ENCODE data around the gene AHCTF1. TPM values are rescaled to one million over a fixed set of nuclear protein-coding genes. Genes with fewer than 3 reads are reported as not detected.
A peak's percentile ranks its signal among the peaks of the same experiment; 100 is the strongest.

Gene AHCTF1
- total RNA-seq, 1 donor = 32.6 TPM

DNA sequence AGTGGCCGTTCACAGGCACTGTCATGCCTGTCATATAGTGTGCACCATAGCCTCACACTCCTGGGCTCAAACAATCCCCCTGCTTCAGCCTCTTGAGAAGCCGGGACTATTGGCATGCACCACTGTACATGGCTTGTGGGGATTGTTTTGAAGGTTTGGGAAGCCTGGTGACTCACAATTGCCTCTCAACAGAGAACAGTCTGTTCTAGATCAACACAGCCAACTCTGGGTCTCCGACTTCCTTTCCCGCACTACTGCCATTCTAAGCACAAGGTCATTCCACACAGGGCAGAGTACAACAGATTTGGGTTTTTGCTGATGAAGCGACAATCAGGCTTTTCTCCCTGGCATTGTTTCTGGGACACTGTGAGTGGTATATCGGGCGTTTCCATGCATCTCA is 15.5 kb upstream of the AHCTF1 start:
- Histone ChIP-seq H3K4me3 (ENCODE audit: insufficient read depth, low read length) (no peak overlapping the region), H2AFZ (ENCODE audit: low read length) (peak overlapping the region; percentile 85), H3K4me2 (ENCODE audit: insufficient read depth, low read length) (peak overlapping the region; percentile 39), H3K79me2 (ENCODE audit: insufficient read depth, low read length) (no peaks in the 10 kb centered on the region), H3K4me1 (ENCODE audit: insufficient read depth, low read length) (no peaks in the 10 kb centered on the region), H3K27ac (ENCODE audit: low read depth, low read length) (no peak overlapping the region), H3K9me3 (ENCODE audit: low read depth, low read length) (no peaks in the 10 kb centered on the region), H4K20me1 (ENCODE audit: insufficient read depth, low read length) (no peaks in the 10 kb centered on the region), H3K36me3 (ENCODE audit: insufficient read depth, low read length) (no peaks in the 10 kb centered on the region), H3K27me3 (ENCODE audit: insufficient read depth, low read length) (no peaks in the 10 kb centered on the region)
- TF ChIP-seq CTCF (IDR thresholded peaks at IDR 0.05; ENCODE audit: extremely low read depth, low read depth, low read length) = no peak
- peak; percentile 55 for DNase-seq (ENCODE audit: insufficient read length, low spot score, missing footprints)

- H3K9me3 ChIP-seq (ENCODE audit: low read depth, low read length) = no peaks in the 10 kb centered on the region
- H3K27ac ChIP-seq (ENCODE audit: low read depth, low read length) = no peak overlapping the region
- no peaks in the 10 kb centered on the region for H3K36me3 ChIP-seq (ENCODE audit: insufficient read depth, low read length)
- no peaks in the 10 kb centered on the region for H3K27me3 ChIP-seq (ENCODE audit: insufficient read depth, low read length)
- no peak for TF ChIP-seq CTCF (IDR thresholded peaks at IDR 0.05; ENCODE audit: extremely low read depth, low read depth, low read length)
- no peaks in the 10 kb centered on the region for H3K79me2 ChIP-seq (ENCODE audit: insufficient read depth, low read length)
- no peak for DNase-seq (ENCODE audit: insufficient read length, low spot score, missing footprints)
- no peak overlapping the region for H2AFZ ChIP-seq (ENCODE audit: low read length)
- H3K4me2 ChIP-seq (ENCODE audit: insufficient read depth, low read length) = no peak overlapping the region
- no peaks in the 10 kb centered on the region for H3K4me1 ChIP-seq (ENCODE audit: insufficient read depth, low read length)
- H3K4me3 ChIP-seq (ENCODE audit: insufficient read depth, low read length) = no peak overlapping the region
- no peaks in the 10 kb centered on the region for H4K20me1 ChIP-seq (ENCODE audit: insufficient read depth, low read length)
These were observed 14.6 kb upstream of the AHCTF1 start for GRCh38 chr1:246946366-246946765.

DNA sequence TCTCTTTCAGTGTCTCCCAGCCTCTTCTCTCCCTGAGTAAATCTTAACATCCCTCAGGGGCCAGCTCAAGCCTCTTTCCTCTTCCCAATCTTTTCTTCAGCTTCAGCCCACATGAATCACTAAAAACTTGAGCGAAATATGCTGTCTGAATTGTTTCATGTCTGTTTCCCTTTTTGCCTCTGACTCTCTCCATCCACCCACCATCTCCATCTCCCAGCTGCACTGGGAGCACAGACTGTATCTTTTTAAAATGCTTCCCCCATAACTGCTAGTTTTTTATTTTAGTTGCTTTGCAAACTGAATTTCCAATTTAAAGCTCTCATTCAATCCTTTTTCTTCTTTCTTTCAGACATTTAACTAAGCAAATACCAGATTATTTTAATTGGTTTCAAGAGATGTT is 3.0 kb upstream of the AHCTF1 start:
- H3K27ac ChIP-seq (ENCODE audit: low read depth, low read length) = no peak overlapping the region
- H3K27me3 ChIP-seq (ENCODE audit: insufficient read depth, low read length) = no peaks in the 10 kb centered on the region
- H3K79me2 ChIP-seq (ENCODE audit: insufficient read depth, low read length) = peaks cover 13% of the 10 kb centered on the region
- no peak overlapping the region for H2AFZ ChIP-seq (ENCODE audit: low read length)
- no peak for TF ChIP-seq CTCF (IDR thresholded peaks at IDR 0.05; ENCODE audit: extremely low read depth, low read depth, low read length)
- H3K4me1 ChIP-seq (ENCODE audit: insufficient read depth, low read length) = peaks cover 11% of the 10 kb centered on the region
- H3K4me3 ChIP-seq (ENCODE audit: insufficient read depth, low read length) = no peak overlapping the region
- peaks cover 12% of the 10 kb centered on the region for H4K20me1 ChIP-seq (ENCODE audit: insufficient read depth, low read length)
- no peak overlapping the region for H3K4me2 ChIP-seq (ENCODE audit: insufficient read depth, low read length)
- H3K9me3 ChIP-seq (ENCODE audit: low read depth, low read length) = no peaks in the 10 kb centered on the region
- DNase-seq (ENCODE audit: insufficient read length, low spot score, missing footprints) = no peak
- H3K36me3 ChIP-seq (ENCODE audit: insufficient read depth, low read length) = no peaks in the 10 kb centered on the region

DNA sequence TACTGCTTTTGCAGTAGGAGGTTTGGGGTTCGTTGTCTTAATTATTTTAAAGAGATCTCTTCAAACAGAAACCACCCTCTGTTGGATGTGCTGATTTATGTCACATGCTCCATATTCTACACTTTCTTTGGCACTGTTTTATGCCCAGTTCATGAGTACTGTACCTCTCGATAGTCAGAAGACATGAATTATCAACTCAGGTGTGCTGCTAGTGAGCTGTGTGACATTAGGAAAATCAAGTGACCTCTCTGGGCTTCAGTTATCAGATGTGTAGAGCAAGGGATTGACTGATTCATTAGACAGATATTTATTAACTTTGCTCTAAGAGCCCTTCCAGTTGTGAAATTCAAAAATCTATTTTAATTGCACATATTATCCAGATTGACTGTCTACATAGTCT is 2.1 kb upstream of the AHCTF1 start:
- H4K20me1 ChIP-seq (ENCODE audit: insufficient read depth, low read length) = peaks cover 15% of the 10 kb centered on the region
- H2AFZ ChIP-seq (ENCODE audit: low read length) = no peak overlapping the region
- peaks cover 11% of the 10 kb centered on the region for H3K4me1 ChIP-seq (ENCODE audit: insufficient read depth, low read length)
- no peak for TF ChIP-seq CTCF (IDR thresholded peaks at IDR 0.05; ENCODE audit: extremely low read depth, low read depth, low read length)
- H3K79me2 ChIP-seq (ENCODE audit: insufficient read depth, low read length) = peaks cover 21% of the 10 kb centered on the region
- no peaks in the 10 kb centered on the region for H3K27me3 ChIP-seq (ENCODE audit: insufficient read depth, low read length)
- no peaks in the 10 kb centered on the region for H3K9me3 ChIP-seq (ENCODE audit: low read depth, low read length)
- no peak for DNase-seq (ENCODE audit: insufficient read length, low spot score, missing footprints)
- H3K27ac ChIP-seq (ENCODE audit: low read depth, low read length) = no peak overlapping the region
- no peak overlapping the region for H3K4me2 ChIP-seq (ENCODE audit: insufficient read depth, low read length)
- no peaks in the 10 kb centered on the region for H3K36me3 ChIP-seq (ENCODE audit: insufficient read depth, low read length)
- H3K4me3 ChIP-seq (ENCODE audit: insufficient read depth, low read length) = no peak overlapping the region

Data from osteoblast (primary cell).